ENCODE measurements around the gene ARL5A. TPM values are rescaled to one million over a fixed set of nuclear protein-coding genes. Genes with fewer than 3 reads are reported as not detected.

The ARL5A gene
- total RNA-seq, 1 donor from 2014 or later: 68.6 TPM

DNA sequence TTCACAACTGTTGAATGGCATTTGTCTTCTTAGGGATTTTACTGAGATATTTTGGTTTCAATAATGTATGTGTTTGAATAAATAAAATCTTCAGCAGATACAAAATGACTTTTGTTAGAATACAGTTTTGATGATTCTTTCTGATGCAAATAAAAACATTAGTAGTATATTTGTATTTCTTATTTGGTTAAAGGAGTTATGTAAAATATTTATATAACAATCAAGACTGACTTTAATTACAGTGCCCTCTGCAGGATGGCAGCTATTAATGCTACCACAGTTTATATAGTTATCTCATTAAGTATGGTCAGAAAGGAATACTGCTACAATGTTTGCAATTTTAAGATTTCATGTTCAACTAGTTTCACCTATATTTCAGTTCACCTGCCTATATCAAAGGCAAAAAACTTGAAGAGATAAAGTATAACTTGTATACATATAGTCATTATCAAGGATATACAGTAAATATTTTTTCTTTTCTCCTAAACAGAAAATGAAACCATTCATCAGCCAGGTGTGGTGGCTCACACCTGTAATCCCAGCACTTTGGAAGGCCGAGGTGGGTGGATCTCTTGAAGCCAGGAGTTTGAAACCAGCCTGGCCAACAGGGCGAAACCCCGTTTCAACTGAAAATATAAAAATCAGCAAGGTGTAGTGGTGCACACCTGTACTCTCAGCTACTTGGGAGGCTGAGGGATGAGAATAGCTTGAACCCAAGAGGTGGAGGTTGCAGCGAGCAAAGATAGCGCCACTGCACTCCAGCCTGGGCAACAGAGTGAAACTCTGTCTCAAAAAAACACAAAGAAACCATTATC lies 19.8 kb downstream of the ARL5A start:
- Mint-ChIP-seq H3K27me3 (no peaks in the 10 kb centered on the region), H3K4me1 (ENCODE audit: low read depth) (no peaks in the 10 kb centered on the region), H3K4me3 (ENCODE audit: low read depth) (no peak overlapping the region), H3K27ac (no peak overlapping the region), H3K36me3 (ENCODE audit: insufficient read depth) (peaks cover 29% of the 10 kb centered on the region), H3K9me3 (ENCODE audit: low read depth) (peaks cover 5% of the 10 kb centered on the region)
- TF ChIP-seq, protein P1, sequence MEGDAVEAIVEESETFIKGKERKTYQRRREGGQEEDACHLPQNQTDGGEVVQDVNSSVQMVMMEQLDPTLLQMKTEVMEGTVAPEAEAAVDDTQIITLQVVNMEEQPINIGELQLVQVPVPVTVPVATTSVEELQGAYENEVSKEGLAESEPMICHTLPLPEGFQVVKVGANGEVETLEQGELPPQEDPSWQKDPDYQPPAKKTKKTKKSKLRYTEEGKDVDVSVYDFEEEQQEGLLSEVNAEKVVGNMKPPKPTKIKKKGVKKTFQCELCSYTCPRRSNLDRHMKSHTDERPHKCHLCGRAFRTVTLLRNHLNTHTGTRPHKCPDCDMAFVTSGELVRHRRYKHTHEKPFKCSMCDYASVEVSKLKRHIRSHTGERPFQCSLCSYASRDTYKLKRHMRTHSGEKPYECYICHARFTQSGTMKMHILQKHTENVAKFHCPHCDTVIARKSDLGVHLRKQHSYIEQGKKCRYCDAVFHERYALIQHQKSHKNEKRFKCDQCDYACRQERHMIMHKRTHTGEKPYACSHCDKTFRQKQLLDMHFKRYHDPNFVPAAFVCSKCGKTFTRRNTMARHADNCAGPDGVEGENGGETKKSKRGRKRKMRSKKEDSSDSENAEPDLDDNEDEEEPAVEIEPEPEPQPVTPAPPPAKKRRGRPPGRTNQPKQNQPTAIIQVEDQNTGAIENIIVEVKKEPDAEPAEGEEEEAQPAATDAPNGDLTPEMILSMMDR (IDR thresholded peaks at IDR 0.05; ENCODE audit: unreplicated experiment): peak; percentile 54
- no peak for DNase-seq (ENCODE audit: low spot score, unreplicated experiment)

DNA sequence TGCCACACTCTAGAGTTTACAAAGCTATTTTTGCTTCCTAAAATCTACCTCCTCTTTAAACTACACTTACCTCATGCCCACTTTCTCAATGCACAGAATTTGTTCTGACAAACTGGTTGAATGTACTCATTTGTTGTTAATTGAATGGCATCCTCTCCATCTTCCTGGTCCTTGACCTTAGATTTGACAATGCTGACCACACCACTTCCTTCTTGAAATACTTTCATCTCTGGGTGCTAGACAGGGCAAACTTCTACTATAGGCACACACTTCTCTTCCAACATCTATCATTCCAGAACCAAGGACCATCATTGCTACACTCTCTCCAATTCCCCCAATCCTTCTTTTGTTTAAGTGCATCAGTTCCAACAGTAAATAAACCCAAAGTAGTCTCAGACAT lies 22.3 kb downstream of the ARL5A start:
- Mint-ChIP-seq H3K27me3 (no peaks in the 10 kb centered on the region), H3K4me1 (ENCODE audit: low read depth) (peaks cover 2% of the 10 kb centered on the region), H3K4me3 (ENCODE audit: low read depth) (no peak overlapping the region), H3K27ac (no peak overlapping the region), H3K36me3 (ENCODE audit: insufficient read depth) (peaks cover 21% of the 10 kb centered on the region), H3K9me3 (ENCODE audit: low read depth) (no peaks in the 10 kb centered on the region)
- no peak for DNase-seq (ENCODE audit: low spot score, unreplicated experiment)
- TF ChIP-seq, protein P1 (IDR thresholded peaks at IDR 0.05; ENCODE audit: unreplicated experiment): no peak

DNA sequence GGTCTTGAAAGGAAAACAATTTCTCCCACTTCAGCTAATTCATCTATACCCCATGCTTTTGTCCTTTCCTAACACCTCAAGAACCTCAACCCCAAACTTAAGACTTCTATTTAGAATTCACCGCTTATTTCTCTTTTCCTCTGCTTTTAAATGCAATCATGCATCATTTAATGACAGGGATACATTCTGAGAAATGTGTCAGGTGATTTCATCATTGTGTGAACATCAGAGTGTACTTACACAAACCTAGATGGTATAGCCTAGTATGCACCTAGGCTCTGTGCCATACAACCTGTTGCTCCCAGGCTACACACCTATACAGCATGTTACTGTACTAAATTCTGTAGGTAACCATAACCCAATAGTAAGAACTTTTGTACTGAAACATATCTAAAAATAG lies 22.9 kb downstream of the ARL5A start:
- no peaks in the 10 kb centered on the region for H3K27me3 Mint-ChIP-seq
- no peak overlapping the region for H3K27ac Mint-ChIP-seq
- TF ChIP-seq, protein P1 (IDR thresholded peaks at IDR 0.05; ENCODE audit: unreplicated experiment): no peak

DNA sequence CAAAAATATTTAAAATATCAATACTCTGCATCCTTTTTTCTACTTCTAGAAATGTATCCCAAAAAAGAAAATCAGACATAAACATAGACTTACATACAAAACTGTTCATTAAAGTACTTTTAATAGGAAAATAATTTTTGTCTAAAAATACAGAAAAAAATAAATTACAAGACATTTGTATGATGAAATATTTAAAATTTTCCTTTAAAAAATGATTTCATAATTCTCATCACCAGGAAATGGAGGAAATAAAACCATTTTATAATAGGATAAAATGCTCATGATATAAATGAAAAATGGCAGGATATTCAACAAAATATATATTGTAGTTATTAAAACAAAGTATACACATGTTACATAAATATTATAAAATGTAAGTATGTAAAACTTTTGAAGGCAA lies 24.4 kb downstream of the ARL5A start:
- no peak overlapping the region for H3K27ac Mint-ChIP-seq
- H3K27me3 Mint-ChIP-seq: no peaks in the 10 kb centered on the region
- no peaks in the 10 kb centered on the region for H3K9me3 Mint-ChIP-seq (ENCODE audit: low read depth)
- TF ChIP-seq, protein P1 (IDR thresholded peaks at IDR 0.05; ENCODE audit: unreplicated experiment): no peak
- no peak for DNase-seq (ENCODE audit: low spot score, unreplicated experiment)
- peaks cover 2% of the 10 kb centered on the region for H3K4me1 Mint-ChIP-seq (ENCODE audit: low read depth)
- H3K36me3 Mint-ChIP-seq (ENCODE audit: insufficient read depth): peaks cover 17% of the 10 kb centered on the region
- H3K4me3 Mint-ChIP-seq (ENCODE audit: low read depth): no peak overlapping the region

More for the DNA sequence above, 22.9 kb downstream of the ARL5A start:
- H3K4me3 Mint-ChIP-seq (ENCODE audit: low read depth): no peak overlapping the region
- H3K36me3 Mint-ChIP-seq (ENCODE audit: insufficient read depth): peaks cover 17% of the 10 kb centered on the region
- no peak for DNase-seq (ENCODE audit: low spot score, unreplicated experiment)
- no peaks in the 10 kb centered on the region for H3K9me3 Mint-ChIP-seq (ENCODE audit: low read depth)
- H3K4me1 Mint-ChIP-seq (ENCODE audit: low read depth): peaks cover 2% of the 10 kb centered on the region

DNA sequence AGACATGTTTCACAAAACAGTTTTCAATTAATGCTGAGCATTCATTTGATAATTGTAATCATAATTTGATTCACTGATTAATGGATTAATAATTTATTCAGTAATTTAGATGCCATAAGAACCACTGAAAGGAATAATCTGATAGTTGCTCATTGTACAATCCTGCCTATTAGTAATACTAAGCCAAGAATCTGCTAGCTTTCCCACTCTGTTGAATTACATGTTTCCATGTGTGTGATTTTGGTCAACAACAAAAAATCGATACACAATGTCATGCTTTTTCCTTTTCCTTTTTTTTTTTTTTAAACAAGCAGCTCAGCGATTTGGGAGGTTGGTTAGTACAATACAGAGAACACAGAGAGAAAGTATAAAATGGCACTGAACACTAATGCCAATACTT lies 25.9 kb downstream of the ARL5A start:
- no peak for DNase-seq (ENCODE audit: low spot score, unreplicated experiment)
- Mint-ChIP-seq H3K27me3 (no peaks in the 10 kb centered on the region), H3K4me1 (ENCODE audit: low read depth) (peaks cover 2% of the 10 kb centered on the region), H3K27ac (peak overlapping the region; percentile 50), H3K36me3 (ENCODE audit: insufficient read depth) (peaks cover 14% of the 10 kb centered on the region), H3K9me3 (ENCODE audit: low read depth) (no peaks in the 10 kb centered on the region), H3K4me3 (ENCODE audit: low read depth) (no peak overlapping the region)
- TF ChIP-seq, protein P1 (IDR thresholded peaks at IDR 0.05; ENCODE audit: unreplicated experiment): no peak

Measured in progenitor cell of endocrine pancreas (in vitro differentiated cells).